ENCODE results near the gene ABCC11. TPM values are rescaled to one million over a fixed set of nuclear protein-coding genes. Genes with fewer than 3 reads are reported as not detected.

The ABCC11 gene
- total RNA-seq, 4 donors from 2014 or later = not detected

GRCh38 chr16:48137822-48138221 lies 109.5 kb downstream of the ABCC11 start:
- H3K27me3 ChIP-seq = no peaks in the 10 kb centered on the region
- no peak for DNase-seq (ENCODE audit: low spot score in 2 of 2)
- H3K27ac ChIP-seq = no peak overlapping the region
- H3K36me3 ChIP-seq = no peaks in the 10 kb centered on the region
- H3K4me1 ChIP-seq = no peaks in the 10 kb centered on the region
- H3K9me3 ChIP-seq = no peaks in the 10 kb centered on the region
- TF ChIP-seq EP300 (IDR thresholded peaks at IDR 0.05) = no peak
- no peak for TF ChIP-seq POLR2A (IDR thresholded peaks at IDR 0.05)
- TF ChIP-seq CTCF (IDR thresholded peaks at IDR 0.05) = no peak
- WGBS, 2 donors = 80 to 85% methylated on average over 3 of the region's 3 CpGs
- H3K4me3 ChIP-seq = no peak overlapping the region

- TF ChIP-seq CTCF (IDR thresholded peaks at IDR 0.05) (no peak), POLR2A (IDR thresholded peaks at IDR 0.05) (no peak), EP300 (IDR thresholded peaks at IDR 0.05) (no peak)
- Histone ChIP-seq H3K27me3 (no peaks in the 10 kb centered on the region), H3K4me1 (no peaks in the 10 kb centered on the region), H3K4me3 (no peak overlapping the region), H3K27ac (no peak overlapping the region), H3K9me3 (no peaks in the 10 kb centered on the region), H3K36me3 (no peaks in the 10 kb centered on the region)
- DNase-seq (ENCODE audit: low spot score in 2 of 2) = no peak
- 56 to 72% methylated on average over 9 of the region's 9 CpGs for WGBS, 2 donors
Observed at GRCh38 chr16:48136547-48137360, 110.6 kb downstream of the ABCC11 start.

GRCh38 chr16:48133455-48134211 lies 113.7 kb downstream of the ABCC11 start:
- WGBS, 2 donors = 85 to 88% methylated on average over 18 of the region's 18 CpGs
- H3K27me3 ChIP-seq = no peaks in the 10 kb centered on the region
- no peak overlapping the region for H3K27ac ChIP-seq
- TF ChIP-seq POLR2A (IDR thresholded peaks at IDR 0.05) (no peak), EP300 (IDR thresholded peaks at IDR 0.05) (no peak), CTCF (IDR thresholded peaks at IDR 0.05) (no peak)
- no peaks in the 10 kb centered on the region for H3K36me3 ChIP-seq
- H3K4me3 ChIP-seq = no peak overlapping the region
- no peaks in the 10 kb centered on the region for H3K9me3 ChIP-seq
- H3K4me1 ChIP-seq = no peaks in the 10 kb centered on the region
- DNase-seq (ENCODE audit: low spot score in 2 of 2) = no peak

GRCh38 chr16:48132696-48133095 lies 114.6 kb downstream of the ABCC11 start:
- Histone ChIP-seq H3K27ac (no peak overlapping the region), H3K4me3 (no peak overlapping the region), H3K9me3 (no peaks in the 10 kb centered on the region), H3K36me3 (no peaks in the 10 kb centered on the region), H3K27me3 (no peaks in the 10 kb centered on the region), H3K4me1 (no peaks in the 10 kb centered on the region)
- no peak for DNase-seq (ENCODE audit: low spot score in 2 of 2)
- TF ChIP-seq EP300 (IDR thresholded peaks at IDR 0.05) = no peak
- TF ChIP-seq POLR2A (IDR thresholded peaks at IDR 0.05) = no peak
- TF ChIP-seq CTCF (IDR thresholded peaks at IDR 0.05) = no peak
- 91% methylated on average over 3 of the region's 3 CpGs for WGBS, 2 donors
